H1 (cell line): Measurements from ENCODE around the gene STAP2. TPM values are rescaled to one million over a fixed set of nuclear protein-coding genes. Genes with fewer than 3 reads are reported as not detected.
A peak's percentile ranks its signal among the peaks of the same experiment; 100 is the strongest.

Experiments
- ASH2L ChIP-seq: fragments of 200-600, 300-600 bp; sonication (generic); IDR thresholded peaks from one replicate; pipeline ENCODE4 v1.7.1; 2017; ENCODE audit warnings: low read length
- CTCF ChIP-seq, 3 experiments: IDR thresholded peaks; 1 replicate in 2 of 3; 2 replicates in 1 of 3; pipeline versions ENCODE4 v1.5.1 to v1.6.1; 2011; ENCODE audit warnings: low read length in 3 of 3, mild to moderate bottlenecking in 3 of 3, inconsistent platforms in 2 of 3, low read depth in 1 of 3, moderate library complexity in 1 of 3; ENCODE audit not compliant: insufficient read depth in 1 of 3; ENCODE audit errors: control extremely low read depth in 1 of 3
- RFX5 ChIP-seq: IDR thresholded peaks from 2 replicates; pipeline ENCODE4 v1.6.1; 2011; ENCODE audit warnings: low read depth, low read length, improper control_type of control experiment, borderline replicate concordance
- YY1 ChIP-seq: IDR thresholded peaks from 2 replicates; pipeline ENCODE4 v1.6.1; 2011; ENCODE audit warnings: low read depth, mild to moderate bottlenecking, low read length
- polyA plus RNA-seq, 7 experiments: library from polyadenylated mRNA; depleted of rRNA in 3 of 7; stranded (reverse) in 5 of 7; unstranded in 2 of 7; fragments of >200 nt in 5 of 7; fragments of 200-250 nt in 2 of 7; gene quantifications; 1 replicate in 5 of 7; 2 replicates in 1 of 7; 4 replicates in 1 of 7; pipeline versions ENCODE4 v1.2.1 to v1.2.3, GENCODE V29; 2011 to 2013; ENCODE audit warnings: missing spikeins in 2 of 7, mixed read lengths in 2 of 7
- total RNA-seq: library from RNA; stranded (reverse); fragmentation: NEBNext Ultra II Directional; extraction: Animal tissue kit (Norgen Biotek cat#: 25700); gene quantifications from 2 replicates; pipeline ENCODE4 v1.2.1, GENCODE V29; 2021

Gene STAP2
- total and polyA plus RNA-seq, 2 of the 8 experiments (the other 6 are each of a cell fraction or from before 2014, with no cell fraction given) = 15.3 to 37.3 TPM

- TF ChIP-seq CTCF (IDR thresholded peaks at IDR 0.05; ENCODE audit: control extremely low read depth in 1 of 3, insufficient read depth in 1 of 3, low read depth in 1 of 3, low read length in 3 of 3) (peak; percentile 1 to 17 (median 11); a peak in 2 of 4 replicates), RFX5 (no peak), ASH2L (no peak), YY1 (no peak)
- TF ChIP-seq, all 59 proteins: peak for 4
Observed at GRCh38 chr19:4374498-4375163, 36.0 kb upstream of the STAP2 start (continued).
